NT2/D1 (cell line): ENCODE results near the gene SPRY4.

Experiments used
- DNase-seq: peaks from one replicate; pipeline ENCODE4 v3.0.0-alpha.2; 2011; ENCODE audit warnings: low read depth, low spot score
- H3K27me3 ChIP-seq: 2 replicates; pipeline ENCODE4 v1.6.0; 2011; ENCODE audit warnings: mild to moderate bottlenecking; ENCODE audit not compliant: insufficient read length, insufficient read depth
- H3K36me3 ChIP-seq: 2 replicates; pipeline ENCODE4 v1.6.1; 2011; ENCODE audit warnings: mild to moderate bottlenecking, low read length, mixed read lengths; ENCODE audit not compliant: insufficient read depth, insufficient read length
- H3K4me1 ChIP-seq: 2 replicates; pipeline ENCODE4 v1.5.1; 2011; ENCODE audit not compliant: insufficient read depth, insufficient read length
- H3K4me3 ChIP-seq: 2 replicates; pipeline ENCODE4 v1.5.1; 2011; ENCODE audit warnings: low read depth; ENCODE audit not compliant: insufficient read length
- H3K9ac ChIP-seq: 2 replicates; pipeline ENCODE4 v1.6.0; 2011; ENCODE audit warnings: low read depth; ENCODE audit not compliant: insufficient read length
- H3K9me3 ChIP-seq: 2 replicates; pipeline ENCODE4 v1.5.1; 2011; ENCODE audit warnings: mild to moderate bottlenecking, low read length; ENCODE audit not compliant: insufficient read depth
- SUZ12 ChIP-seq: IDR thresholded peaks from 2 replicates; pipeline ENCODE4 v1.6.1; 2011; ENCODE audit not compliant: insufficient read length, insufficient read depth; ENCODE audit errors: extremely low read depth
- YY1 ChIP-seq: IDR thresholded peaks from 2 replicates; pipeline ENCODE4 v1.6.1; 2011; ENCODE audit not compliant: insufficient read length, insufficient read depth
- ZNF274 ChIP-seq: IDR thresholded peaks from 2 replicates; pipeline ENCODE4 v1.6.1; 2011; ENCODE audit warnings: mild to moderate bottlenecking, low read depth, low read length

SPRY4 gene

GRCh38 chr5:142262683-142263082 is 62.1 kb downstream of the SPRY4 start:
- Histone ChIP-seq H3K4me1 (peaks cover 1% of the 10 kb centered on the region), H3K4me3 (no peak overlapping the region), H3K36me3 (no peaks in the 10 kb centered on the region), H3K27me3 (no peaks in the 10 kb centered on the region), H3K9me3 (no peaks in the 10 kb centered on the region), H3K9ac (no peak overlapping the region)
- no peak for DNase-seq
- TF ChIP-seq ZNF274 (no peak), SUZ12 (no peak), YY1 (no peak)
